GM19328 (cell line): ENCODE data around the gene CCDC6.
"Not testable (repeated sequence)": the region's sequence is repeated elsewhere in the genome, so short reads cannot be mapped to it uniquely, and the experiment has no call there.

Experiments
- ATAC-seq: cut with Tn5 transposase; IDR thresholded peaks from one replicate; pipeline ENCODE4 v1.9.1; 2021; ENCODE audit warnings: mild to moderate bottlenecking, moderate library complexity; ENCODE audit not compliant: unreplicated experiment

Gene CCDC6

DNA sequence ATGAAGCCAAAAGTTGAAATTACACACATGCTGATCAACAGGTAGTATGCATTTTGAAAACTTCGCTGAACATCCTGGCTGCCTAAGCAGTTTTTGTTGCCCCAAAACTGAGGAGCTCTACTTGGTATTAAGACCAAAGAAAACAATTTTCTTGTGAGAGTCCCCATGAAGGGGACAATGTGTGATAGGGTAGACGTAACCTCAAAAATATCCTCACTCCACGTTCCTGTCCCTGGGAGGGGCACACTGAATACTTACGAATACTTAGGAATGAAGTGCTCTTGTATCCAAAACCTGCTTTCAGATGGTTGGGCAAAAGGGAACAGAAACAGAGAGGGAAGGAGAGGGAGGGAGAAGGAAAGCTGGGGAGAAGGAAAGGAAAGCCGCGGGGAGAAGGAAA lies 24.7 kb downstream of the CCDC6 start:
- ATAC-seq, result no peak

DNA sequence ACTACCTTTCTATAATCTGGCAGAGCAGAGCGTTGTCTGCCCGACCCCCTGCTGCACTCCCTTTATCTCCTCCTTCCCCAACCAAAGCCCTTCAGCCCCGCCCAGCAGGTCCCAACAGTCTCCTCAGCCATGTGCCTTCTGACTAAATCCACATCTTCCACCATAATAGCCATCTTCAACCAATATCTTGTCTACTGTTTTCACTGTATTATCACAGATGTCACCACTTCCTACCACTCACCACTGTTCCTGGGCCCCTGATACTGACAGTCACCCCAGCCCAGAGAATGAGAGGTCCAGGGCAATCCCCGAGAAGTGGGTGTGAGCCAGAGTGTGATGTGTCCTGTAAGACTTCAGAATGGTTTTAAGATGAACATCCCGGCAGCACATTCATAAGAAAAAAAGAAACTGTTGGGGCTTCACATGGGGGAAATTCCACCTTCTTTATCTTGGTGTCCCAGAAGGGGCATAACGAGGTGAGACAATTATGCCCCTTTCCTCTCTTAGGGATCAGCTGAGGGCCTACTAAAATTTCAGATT lies 25.3 kb downstream of the CCDC6 start:
- peak; percentile 41 for ATAC-seq

DNA sequence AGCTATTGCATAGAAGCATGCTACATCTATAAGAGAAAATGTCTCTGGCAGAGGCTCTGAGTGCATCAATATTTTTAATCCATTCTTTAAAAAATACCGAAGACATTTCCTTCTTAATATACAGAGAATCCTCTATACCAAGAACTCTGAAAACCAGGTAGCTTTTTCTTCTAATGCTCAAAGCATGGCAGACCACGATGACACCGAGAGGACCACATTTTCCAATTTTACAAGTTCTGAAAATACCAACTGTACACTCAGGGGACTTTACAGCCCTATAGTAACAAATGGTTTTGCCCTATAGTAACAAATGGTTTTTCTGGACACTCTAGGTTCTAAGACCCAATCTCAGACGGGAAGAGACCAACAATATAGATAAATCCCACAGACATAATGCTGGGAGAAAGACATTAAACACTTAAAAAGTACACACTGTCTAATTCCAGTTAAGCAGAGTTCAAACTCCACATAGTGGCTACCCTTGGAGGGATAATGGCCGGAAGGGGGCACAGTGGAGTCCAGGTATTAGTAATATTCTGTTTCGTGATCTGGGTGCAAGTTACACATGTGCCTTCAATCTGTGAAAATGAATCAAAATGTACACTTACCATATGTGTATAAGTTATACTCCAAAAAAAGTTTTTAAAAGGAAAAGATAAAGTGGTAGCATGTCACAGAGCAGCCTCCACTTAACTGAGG lies 26.2 kb downstream of the CCDC6 start:
- ATAC-seq, result no peak

GRCh38 chr10:59879363-59879913 lies 26.9 kb downstream of the CCDC6 start:
- no peak for ATAC-seq

DNA sequence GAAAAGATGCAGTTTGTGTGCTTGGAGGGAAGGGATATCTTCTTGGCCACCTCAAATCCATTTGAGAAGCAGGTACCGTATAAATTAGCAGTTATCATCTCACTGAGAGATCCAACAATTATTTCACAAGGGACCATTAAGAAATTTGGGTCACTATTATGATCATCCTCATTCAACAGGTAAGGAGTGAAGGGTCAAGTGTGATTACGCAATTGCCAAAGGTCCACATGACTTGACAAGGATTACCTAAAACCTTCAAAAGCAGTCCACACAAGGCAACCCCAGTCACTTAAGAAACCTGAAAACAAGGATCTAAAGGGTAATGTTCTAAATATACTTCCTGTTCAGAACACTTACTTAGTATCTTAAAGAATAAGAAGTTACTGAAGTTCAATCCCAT lies 27.4 kb downstream of the CCDC6 start:
- no peak for ATAC-seq

DNA sequence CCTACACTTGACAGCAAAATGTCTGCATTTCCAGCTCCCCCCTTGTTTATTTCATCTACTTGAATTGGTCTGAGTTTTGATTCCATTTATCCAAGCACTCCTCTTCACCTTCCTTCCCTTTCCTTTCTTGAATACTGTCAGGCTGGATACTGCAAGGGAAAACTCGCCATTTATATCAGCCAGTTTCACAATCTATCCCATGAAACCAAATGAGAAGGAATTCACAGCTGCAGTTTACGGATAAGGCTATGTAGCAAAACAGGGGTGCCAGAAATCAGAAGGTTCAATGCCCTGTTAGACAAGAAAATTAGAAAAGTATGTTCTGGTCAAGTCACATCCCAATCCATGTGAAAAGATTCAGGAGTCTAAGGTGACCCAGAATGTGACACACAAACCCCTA lies 28.1 kb downstream of the CCDC6 start:
- ATAC-seq, result no peak

GRCh38 chr10:59877191-59877671 lies 29.1 kb downstream of the CCDC6 start:
- ATAC-seq, result no peak

- ATAC-seq, result no peak
These were observed 29.7 kb downstream of the CCDC6 start for GRCh38 chr10:59876695-59877094.

- ATAC-seq, result not testable (repeated sequence)
These were observed 30.1 kb downstream of the CCDC6 start for GRCh38 chr10:59876208-59876607.

DNA sequence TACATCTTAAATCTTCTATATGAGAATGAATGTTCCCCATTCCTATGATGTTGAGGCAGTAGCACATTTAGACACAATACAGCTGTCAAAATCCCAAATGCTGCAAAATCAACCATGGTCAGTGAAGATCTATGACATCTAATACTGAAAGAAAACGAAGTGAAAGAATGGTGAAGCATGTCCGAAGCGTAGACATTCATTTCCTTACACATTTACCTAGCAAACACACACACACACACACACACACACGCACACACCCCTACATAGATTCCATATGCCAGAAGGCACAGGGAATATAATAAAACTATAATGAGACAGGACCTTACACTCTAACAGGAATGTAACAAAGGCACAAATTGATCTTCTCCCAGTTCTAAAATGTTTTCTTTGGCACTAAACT lies 32.5 kb downstream of the CCDC6 start:
- ATAC-seq, result peak; percentile 44

DNA sequence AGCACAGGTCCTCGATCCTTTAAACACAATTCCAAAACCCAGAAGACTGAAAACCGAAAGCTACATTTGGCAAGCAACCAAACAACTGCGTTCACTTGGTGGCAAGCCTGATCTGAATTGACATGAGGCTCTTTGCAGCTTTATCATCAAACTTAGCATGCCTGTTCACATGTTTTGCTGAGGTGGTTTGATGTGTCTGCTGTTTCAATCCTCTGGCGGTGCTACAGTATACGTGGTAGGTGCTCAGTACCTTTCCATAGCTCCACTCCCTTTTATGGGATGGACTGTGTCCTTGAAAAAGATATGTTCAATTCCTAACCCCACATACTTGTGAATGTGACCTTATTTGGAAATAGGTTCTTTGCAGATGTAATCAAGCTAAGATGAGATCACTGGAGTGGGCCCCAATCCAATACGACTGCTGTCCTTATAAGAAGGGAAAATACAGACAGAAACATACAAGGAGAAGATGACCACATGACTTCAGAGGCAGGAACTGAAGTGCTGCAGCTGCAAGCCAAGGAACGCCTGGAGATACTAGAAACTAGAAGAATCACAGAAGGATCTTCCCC lies 33.4 kb downstream of the CCDC6 start:
- ATAC-seq, result no peak

DNA sequence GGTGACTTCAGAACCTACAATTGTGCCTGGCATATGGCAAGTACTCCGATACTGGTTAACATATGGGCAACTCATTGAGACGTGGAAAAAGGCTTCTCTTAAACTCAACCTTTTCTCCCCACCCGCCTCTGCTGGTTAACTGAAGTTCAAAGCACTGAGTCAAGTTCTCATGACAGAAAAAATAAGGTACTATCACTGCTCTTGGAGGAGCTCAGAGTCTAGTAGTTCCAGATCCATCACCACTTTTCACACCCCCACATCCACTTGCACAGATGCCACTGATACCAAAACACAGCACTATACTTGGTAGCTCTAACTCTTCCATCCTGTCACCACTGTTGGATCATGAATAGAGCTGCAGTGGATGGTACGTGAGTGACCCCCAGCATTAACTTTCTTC lies 36.2 kb downstream of the CCDC6 start:
- ATAC-seq, result no peak

DNA sequence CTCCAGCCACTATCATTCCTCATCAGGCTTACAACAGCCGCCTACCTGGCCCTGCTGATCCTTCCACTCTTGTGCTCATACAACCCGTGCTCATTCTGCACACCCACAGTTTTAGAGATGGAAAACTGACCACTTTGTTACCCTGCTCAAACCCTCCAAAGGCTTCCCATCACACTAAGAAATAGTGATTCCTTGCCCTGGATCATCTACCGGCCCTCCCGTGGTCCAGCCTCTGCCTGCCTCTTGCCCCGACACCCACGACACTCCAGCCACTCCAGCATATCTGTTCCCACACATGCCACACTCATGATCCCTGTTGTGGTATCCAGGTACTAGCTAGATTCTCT lies 36.8 kb downstream of the CCDC6 start:
- no peak for ATAC-seq

DNA sequence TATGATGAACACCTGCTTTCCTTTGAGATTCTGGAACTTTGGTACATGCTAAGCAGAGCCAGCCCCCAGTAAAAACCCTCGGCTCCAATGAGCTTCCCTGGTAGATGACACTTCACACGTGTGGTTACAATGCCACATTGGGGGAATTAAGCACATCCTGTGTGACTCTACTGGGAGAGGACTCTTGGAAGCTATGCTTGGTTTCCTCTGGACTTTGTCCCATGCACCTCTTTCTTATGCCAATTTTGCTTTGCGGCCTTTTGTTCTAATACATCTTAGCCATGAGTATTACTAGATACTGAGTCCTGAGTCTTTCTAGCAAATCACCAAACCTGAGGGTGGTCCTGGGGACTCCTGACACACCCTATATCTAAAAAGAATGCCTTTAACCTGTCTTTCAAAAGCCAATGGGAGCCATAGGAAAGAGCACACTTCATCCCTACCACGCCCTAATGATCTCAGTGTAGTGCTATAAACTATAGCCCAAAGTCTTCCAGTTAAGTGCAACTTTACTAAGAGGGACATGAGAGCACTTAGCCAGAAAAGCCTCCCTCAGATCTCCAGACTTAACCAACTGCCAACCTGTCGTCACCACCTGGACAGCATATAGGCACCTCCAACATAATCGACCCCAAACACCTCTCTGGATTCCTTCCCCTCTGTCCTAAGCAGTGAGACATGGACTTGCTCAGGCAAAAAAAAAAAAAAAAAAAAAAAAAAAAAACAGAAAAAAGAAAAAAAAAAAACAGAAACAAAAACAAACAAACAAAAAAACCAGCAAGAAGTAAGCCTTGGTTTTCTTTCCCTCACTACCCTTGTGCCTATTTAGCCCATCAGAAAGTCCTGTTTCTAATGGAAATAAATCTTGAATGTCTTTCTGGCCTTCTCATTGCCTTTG lies 37.4 kb downstream of the CCDC6 start:
- ATAC-seq, result no peak

GRCh38 chr10:59867590-59867989 lies 38.8 kb downstream of the CCDC6 start:
- ATAC-seq, result no peak

- ATAC-seq, result peak; percentile 67
These were observed 41.3 kb downstream of the CCDC6 start for GRCh38 chr10:59865101-59865500.

- ATAC-seq, result no peak
These were observed 42.0 kb downstream of the CCDC6 start for GRCh38 chr10:59864141-59864962.

- no peak for ATAC-seq
These were observed 46.8 kb downstream of the CCDC6 start for GRCh38 chr10:59859570-59859969.

GRCh38 chr10:59857921-59858320 lies 48.4 kb downstream of the CCDC6 start:
- ATAC-seq, result no peak

DNA sequence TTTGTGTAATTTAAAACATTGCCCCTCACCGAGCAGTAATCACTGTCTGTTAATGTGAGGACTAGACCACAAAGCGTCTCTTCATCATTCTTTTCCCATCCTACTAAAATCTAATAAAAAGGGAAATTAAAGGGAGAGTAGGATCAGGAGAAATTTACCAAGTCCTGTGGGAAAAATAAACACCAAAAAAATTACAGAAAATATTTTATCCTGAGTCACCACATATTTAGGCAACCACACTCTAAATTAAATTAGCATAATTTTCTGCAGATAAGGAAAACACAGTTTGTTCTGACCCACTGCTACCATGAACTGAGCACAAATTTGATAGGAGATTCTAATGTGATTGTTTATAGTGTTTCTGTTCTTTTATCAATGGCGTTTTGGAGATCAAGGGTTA lies 49.3 kb downstream of the CCDC6 start:
- no peak for ATAC-seq
